Mesenchymal stem cell (in vitro differentiated cells and primary cell): ENCODE data around the gene VPS51.

Experiments used
- DNase-seq: peaks from one replicate; pipeline ENCODE4 v3.0.0-alpha.2; 2013
- H2AFZ ChIP-seq: one replicate; pipeline ENCODE4 v1.6.1; 2013; ENCODE audit warnings: low read depth, mild to moderate bottlenecking, control low read depth, inconsistent platforms, low read length, moderate library complexity
- H2AK5ac ChIP-seq: 2 replicates; pipeline ENCODE4 v1.6.1; 2013; ENCODE audit warnings: low read length, moderate library complexity, mild to moderate bottlenecking, inconsistent platforms; ENCODE audit not compliant: severe bottlenecking
- H2BK120ac ChIP-seq: one replicate; pipeline ENCODE4 v1.6.1; 2013; ENCODE audit warnings: low read depth, mild to moderate bottlenecking, inconsistent platforms, low read length, moderate library complexity
- H2BK12ac ChIP-seq, 2 experiments: one replicate each; pipeline ENCODE4 v1.6.1; 2013; ENCODE audit warnings: inconsistent platforms in 2 of 2, low read length in 2 of 2, mild to moderate bottlenecking in 2 of 2, moderate library complexity in 2 of 2, control low read depth in 1 of 2
- H2BK15ac ChIP-seq: one replicate; pipeline ENCODE4 v1.6.1; 2013; ENCODE audit warnings: mild to moderate bottlenecking, low read depth, inconsistent platforms; ENCODE audit not compliant: poor library complexity, severe bottlenecking
- H2BK5ac ChIP-seq: 2 replicates; pipeline ENCODE4 v1.6.1; 2013; ENCODE audit warnings: low read depth, mild to moderate bottlenecking, low read length, control low read depth, inconsistent platforms; ENCODE audit not compliant: poor library complexity, severe bottlenecking
- H3K14ac ChIP-seq, 2 experiments: one replicate each; pipeline ENCODE4 v1.6.1; 2013; ENCODE audit warnings: inconsistent platforms in 2 of 2, low read length in 2 of 2, control low read depth in 1 of 2, mild to moderate bottlenecking in 1 of 2, moderate library complexity in 1 of 2
- H3K18ac ChIP-seq, 2 experiments: one replicate each; pipeline ENCODE4 v1.6.1; 2013; ENCODE audit warnings: inconsistent platforms in 2 of 2, low read length in 2 of 2, control low read depth in 1 of 2, low read depth in 1 of 2, mild to moderate bottlenecking in 1 of 2
- H3K23ac ChIP-seq, 2 experiments: one replicate each; pipeline ENCODE4 v1.6.1; 2013; ENCODE audit warnings: inconsistent platforms in 2 of 2, low read length in 2 of 2, mild to moderate bottlenecking in 2 of 2, moderate library complexity in 2 of 2, control low read depth in 1 of 2
- H3K27ac ChIP-seq: 2 replicates; pipeline ENCODE4 v1.5.1; 2013; ENCODE audit warnings: mild to moderate bottlenecking, moderate library complexity, low read length, control low read depth, inconsistent platforms; ENCODE audit not compliant: poor library complexity, severe bottlenecking
- H3K27me3 ChIP-seq, 2 experiments: 2 replicates each; pipeline versions ENCODE4 v1.6.1 to v1.7.0; 2013; ENCODE audit warnings: low read length in 2 of 2, mild to moderate bottlenecking in 2 of 2, moderate library complexity in 2 of 2, control low read depth in 1 of 2, inconsistent platforms in 1 of 2; ENCODE audit not compliant: control insufficient read depth in 1 of 2, insufficient read depth in 1 of 2
- H3K36me3 ChIP-seq, 2 experiments: 2 replicates each; pipeline versions ENCODE4 v1.6.1 to v1.7.0; 2013; ENCODE audit warnings: low read length in 2 of 2, control low read depth in 1 of 2, inconsistent platforms in 1 of 2, low read depth in 1 of 2, mild to moderate bottlenecking in 1 of 2; ENCODE audit not compliant: insufficient read depth in 2 of 2, control insufficient read depth in 1 of 2
- H3K4ac ChIP-seq, 2 experiments: one replicate each; pipeline ENCODE4 v1.6.1; 2013; ENCODE audit warnings: inconsistent platforms in 2 of 2, low read length in 2 of 2, mild to moderate bottlenecking in 2 of 2, moderate library complexity in 2 of 2, control low read depth in 1 of 2, low read depth in 1 of 2
- H3K4me1 ChIP-seq: 2 replicates; pipeline ENCODE4 v1.6.1; 2013; ENCODE audit warnings: low read depth, low read length, control low read depth; ENCODE audit not compliant: control insufficient read depth, insufficient read depth
- H3K4me2 ChIP-seq: 2 replicates; pipeline ENCODE4 v1.6.1; 2013; ENCODE audit warnings: low read length, mild to moderate bottlenecking, inconsistent platforms; ENCODE audit not compliant: poor library complexity, severe bottlenecking
- H3K4me3 ChIP-seq, 2 experiments: 2 replicates each; pipeline versions ENCODE4 v1.5.1 to v1.7.0; 2013; ENCODE audit warnings: low read length in 2 of 2, mild to moderate bottlenecking in 2 of 2, control low read depth in 1 of 2, low read depth in 1 of 2; ENCODE audit not compliant: insufficient read depth in 1 of 2
- H3K79me1 ChIP-seq: replicated peaks from 2 replicates; pipeline ENCODE4 v1.6.1; 2013; ENCODE audit warnings: mild to moderate bottlenecking, control low read depth, low read length, inconsistent platforms; ENCODE audit not compliant: poor library complexity, severe bottlenecking
- H3K9ac ChIP-seq: 2 replicates; pipeline ENCODE4 v1.7.0; 2013; ENCODE audit warnings: mild to moderate bottlenecking, low read length, moderate library complexity
- H3K9me3 ChIP-seq: 2 replicates; pipeline ENCODE4 v1.7.0; 2013; ENCODE audit warnings: mild to moderate bottlenecking, low read length; ENCODE audit not compliant: control insufficient read depth
- H4K8ac ChIP-seq: one replicate; pipeline ENCODE4 v1.6.1; 2013; ENCODE audit warnings: inconsistent platforms, mild to moderate bottlenecking, low read length, moderate library complexity
- H4K91ac ChIP-seq: one replicate; pipeline ENCODE4 v1.6.1; 2013; ENCODE audit warnings: mild to moderate bottlenecking, low read length, inconsistent platforms
- WGBS: methylation state at CpG from one replicate; pipeline ENCODE4 v1.1.7; 2013; ENCODE audit warnings: mixed read lengths; 5-methylcytosine and 5-hydroxymethylcytosine counted together

Gene VPS51

DNA sequence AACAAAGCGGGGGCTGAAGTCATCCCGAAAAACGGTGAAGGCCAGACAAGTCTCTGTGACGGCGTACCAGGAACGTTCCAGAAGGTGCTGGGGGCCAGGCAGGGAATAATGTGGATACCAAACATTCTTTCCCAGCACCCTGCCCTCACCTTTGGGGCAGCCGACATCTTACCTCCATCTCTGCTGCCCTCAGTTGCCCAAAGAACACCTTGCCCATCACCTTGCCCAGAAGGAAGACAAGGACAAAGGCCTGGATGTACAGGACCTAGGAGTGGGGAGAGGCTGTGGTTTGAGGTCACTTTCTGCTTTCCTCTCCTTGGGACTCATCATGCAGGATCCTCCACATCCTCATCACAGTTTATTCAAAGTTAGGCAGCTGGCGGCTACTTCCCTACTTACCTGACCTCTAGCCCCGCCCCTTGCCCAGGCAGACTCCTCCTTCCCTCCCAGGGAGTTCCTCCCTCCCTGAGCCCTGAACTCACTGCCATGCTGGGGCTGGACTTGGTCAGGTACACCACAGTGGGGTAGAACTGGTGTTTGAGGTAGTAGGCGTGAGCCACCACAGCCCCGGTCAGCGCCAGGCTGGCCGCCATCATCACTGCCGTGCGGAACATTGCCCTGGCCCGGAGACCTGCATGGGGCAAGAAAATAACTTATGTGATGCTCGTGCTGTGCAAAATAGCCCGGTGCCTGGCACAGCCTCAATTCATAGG is 37.1 kb downstream of the VPS51 start:
- Histone ChIP-seq H4K91ac (no peak overlapping the region), H3K14ac (no peak overlapping the region), H2AFZ (no peak overlapping the region), H3K9ac (peak overlapping the region; percentile 99), H2BK5ac (no peak overlapping the region), H3K4me3 (peak overlapping the region; percentile 93), H3K79me1 (peaks cover 21% of the 10 kb centered on the region), H2BK120ac (no peak overlapping the region), H3K27ac (no peak overlapping the region), H3K18ac (peak overlapping the region in 1 of 2 experiments; percentile 99), H3K4me2 (peak overlapping the region; percentile 91), H2BK15ac (no peak overlapping the region), H3K23ac (no peak overlapping the region), H2BK12ac (no peak overlapping the region), H3K4me1 (peaks cover 23% of the 10 kb centered on the region), H3K36me3 (peaks cover 45 to 48% of the 10 kb centered on the region in 2 experiments), H3K9me3 (no peaks in the 10 kb centered on the region), H3K4ac (no peak overlapping the region), H3K27me3 (no peaks in the 10 kb centered on the region), H2AK5ac (no peak overlapping the region), H4K8ac (no peak overlapping the region)
- peak; percentile 17 for DNase-seq
- WGBS, result 79% methylated on average over 17 of the region's 18 CpGs

DNA sequence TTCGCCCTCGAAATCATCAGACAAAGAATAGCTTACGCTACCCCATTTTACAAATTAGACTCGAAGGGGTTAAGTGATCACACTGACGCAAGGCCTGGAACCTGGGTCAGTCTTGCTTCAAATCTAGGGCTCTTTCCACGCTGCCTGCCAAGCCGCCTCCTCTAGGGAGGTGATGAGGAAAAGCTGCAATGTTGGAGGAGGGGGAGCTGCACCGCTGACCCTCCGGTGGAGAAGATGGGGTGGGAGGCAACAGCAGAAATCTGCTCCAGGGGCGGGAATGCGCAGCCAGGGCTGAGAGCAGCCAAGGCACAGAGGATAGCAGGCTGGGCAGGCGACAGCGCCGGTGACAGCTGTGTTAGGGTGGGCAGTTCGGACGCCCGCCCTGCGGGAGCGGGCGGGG is 37.7 kb downstream of the VPS51 start:
- Histone ChIP-seq H2BK120ac (no peak overlapping the region), H3K36me3 (peaks cover 39 to 43% of the 10 kb centered on the region in 2 experiments), H2AFZ (no peak overlapping the region), H3K9ac (peak overlapping the region; percentile 99), H3K4me2 (peak overlapping the region; percentile 91), H4K8ac (no peak overlapping the region), H3K9me3 (no peaks in the 10 kb centered on the region), H3K27me3 (no peaks in the 10 kb centered on the region), H2BK15ac (peak overlapping the region; percentile 46), H4K91ac (peak overlapping the region; percentile 77), H3K79me1 (peaks cover 18% of the 10 kb centered on the region), H3K27ac (no peak overlapping the region), H3K14ac (no peak overlapping the region), H3K4me3 (peak overlapping the region; percentile 93), H3K4me1 (peaks cover 23% of the 10 kb centered on the region), H2AK5ac (no peak overlapping the region), H3K4ac (peak overlapping the region; percentile 39 to 86), H3K23ac (no peak overlapping the region), H2BK5ac (no peak overlapping the region), H3K18ac (peak overlapping the region; percentile 88 to 99), H2BK12ac (peak overlapping the region in 1 of 2 experiments; percentile 33)
- DNase-seq, result peak; percentile 29
- WGBS, result 5% methylated on average over 20 of the region's 20 CpGs

DNA sequence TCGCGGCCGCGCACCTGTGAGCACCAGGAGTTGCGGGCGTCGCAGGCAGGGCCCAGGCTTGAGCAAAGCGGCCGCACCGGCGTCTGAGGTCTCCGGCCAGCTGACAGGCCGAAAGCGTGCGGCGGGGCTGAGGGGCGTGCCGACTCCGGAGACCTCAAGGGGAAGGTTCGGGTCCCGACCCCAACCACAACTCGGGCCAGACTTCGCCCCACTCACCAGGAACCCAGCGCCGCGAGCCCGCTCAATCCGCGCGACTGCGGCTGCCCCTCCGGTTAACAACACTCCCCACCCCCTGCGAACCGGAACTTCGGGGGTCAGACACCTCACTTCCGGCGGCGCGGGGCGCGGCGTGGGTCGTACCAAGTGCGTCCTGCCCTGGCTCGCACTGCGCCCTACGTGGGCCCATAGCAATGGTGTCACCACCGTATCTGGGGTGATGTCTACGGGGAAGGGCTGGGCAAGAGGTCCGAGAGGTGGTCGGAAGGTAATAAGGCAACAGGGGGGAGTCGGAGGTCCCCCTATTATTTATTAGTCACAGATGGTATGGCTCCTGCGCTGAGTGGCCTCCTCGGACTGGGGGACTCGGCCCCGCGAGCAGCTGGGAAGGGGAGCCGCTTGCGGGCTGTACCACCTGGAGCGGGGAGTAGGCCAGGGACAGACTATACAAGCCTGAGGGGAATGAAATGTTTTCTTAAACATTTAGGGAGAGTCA is 38.4 kb downstream of the VPS51 start, which contains the start of gene SYVN1:
Gene SYVN1, minus strand, starts transcription at position 280 of the 712 bp plus-strand sequence. CDS start 918 bp downstream, outside the sequence.
- Histone ChIP-seq H2AFZ (peak within 1 kb of the TSS; percentile 65), H4K8ac (peak within 1 kb of the TSS; percentile 95), H2BK15ac (peak within 1 kb of the TSS; percentile 75), H4K91ac (peak within 1 kb of the TSS; percentile 97), H3K4ac (peak within 1 kb of the TSS; percentile 78 to 86), H2AK5ac (peak within 1 kb of the TSS; percentile 9), H3K27ac (peak within 1 kb of the TSS; percentile 94), H3K27me3 (no peaks in the 10 kb centered on the region), H3K79me1 (peaks cover 18% of the 10 kb centered on the region), H3K4me2 (peak within 1 kb of the TSS; percentile 91), H3K18ac (peak within 1 kb of the TSS; percentile 88 to 99), H2BK120ac (peak within 1 kb of the TSS; percentile 56), H3K4me3 (peak within 1 kb of the TSS; percentile 93), H3K23ac (no peak within 1 kb of the TSS), H3K9ac (peak within 1 kb of the TSS; percentile 99), H2BK5ac (peak within 1 kb of the TSS; percentile 92), H3K36me3 (peaks cover 35 to 36% of the 10 kb centered on the region in 2 experiments), H2BK12ac (peak within 1 kb of the TSS; percentile 7 to 65), H3K9me3 (no peaks in the 10 kb centered on the region), H3K14ac (peak within 1 kb of the TSS in 1 of 2 experiments; percentile 95), H3K4me1 (peaks cover 23% of the 10 kb centered on the region)
- 1% methylated on average over 56 of the region's 60 CpGs for WGBS
- DNase-seq, result peak; percentile 92
